ENCODE results near the gene FEV. TPM values are rescaled to one million over a fixed set of nuclear protein-coding genes. Genes with fewer than 3 reads are reported as not detected.

The FEV gene
- total RNA-seq, 2 donors from 2014 or later = 1.8 to 25.9 TPM

DNA sequence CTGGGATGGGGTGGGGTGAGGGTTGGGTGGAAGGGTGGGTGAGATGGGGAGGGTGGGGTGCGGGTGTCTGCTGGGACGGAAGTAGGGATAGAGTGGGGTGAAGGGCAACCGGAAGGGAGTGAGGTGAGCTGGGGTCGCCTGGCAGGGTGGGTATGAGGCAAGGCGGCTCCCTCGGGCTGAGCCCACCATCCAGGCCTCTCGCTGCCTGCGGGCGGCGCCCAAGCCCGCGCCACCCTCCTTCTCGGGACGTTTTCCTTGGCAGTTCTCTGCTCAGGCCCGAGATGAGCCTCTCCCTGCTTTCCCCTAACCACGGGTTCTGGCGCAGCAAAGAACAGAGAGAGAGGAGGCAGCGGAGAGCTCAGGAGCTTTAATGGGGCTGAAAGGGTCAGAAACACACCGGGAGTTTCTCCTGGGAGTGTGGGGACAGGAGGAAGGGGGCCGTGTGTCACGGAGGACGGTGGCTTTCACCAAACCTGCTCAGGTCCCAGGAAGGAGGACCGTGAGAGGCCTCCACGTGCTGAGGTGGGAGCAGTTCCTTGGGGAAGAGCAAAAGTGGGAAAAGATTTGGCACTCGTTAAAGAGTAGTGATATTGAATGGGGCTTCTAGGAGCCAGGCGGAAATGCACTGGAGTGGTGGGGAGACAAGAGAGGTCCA lies 4.1 kb downstream of the FEV start:
- no peak for DNase-seq (ENCODE audit: low spot score)
- H3K27me3 ChIP-seq (replicated peaks; ENCODE audit: insufficient read depth) = peaks cover 17% of the 10 kb centered on the region
- peaks cover 4% of the 10 kb centered on the region for H3K4me1 ChIP-seq (replicated peaks)
- no peak overlapping the region for H3K27ac ChIP-seq
- TF ChIP-seq, protein P1, sequence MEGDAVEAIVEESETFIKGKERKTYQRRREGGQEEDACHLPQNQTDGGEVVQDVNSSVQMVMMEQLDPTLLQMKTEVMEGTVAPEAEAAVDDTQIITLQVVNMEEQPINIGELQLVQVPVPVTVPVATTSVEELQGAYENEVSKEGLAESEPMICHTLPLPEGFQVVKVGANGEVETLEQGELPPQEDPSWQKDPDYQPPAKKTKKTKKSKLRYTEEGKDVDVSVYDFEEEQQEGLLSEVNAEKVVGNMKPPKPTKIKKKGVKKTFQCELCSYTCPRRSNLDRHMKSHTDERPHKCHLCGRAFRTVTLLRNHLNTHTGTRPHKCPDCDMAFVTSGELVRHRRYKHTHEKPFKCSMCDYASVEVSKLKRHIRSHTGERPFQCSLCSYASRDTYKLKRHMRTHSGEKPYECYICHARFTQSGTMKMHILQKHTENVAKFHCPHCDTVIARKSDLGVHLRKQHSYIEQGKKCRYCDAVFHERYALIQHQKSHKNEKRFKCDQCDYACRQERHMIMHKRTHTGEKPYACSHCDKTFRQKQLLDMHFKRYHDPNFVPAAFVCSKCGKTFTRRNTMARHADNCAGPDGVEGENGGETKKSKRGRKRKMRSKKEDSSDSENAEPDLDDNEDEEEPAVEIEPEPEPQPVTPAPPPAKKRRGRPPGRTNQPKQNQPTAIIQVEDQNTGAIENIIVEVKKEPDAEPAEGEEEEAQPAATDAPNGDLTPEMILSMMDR (IDR thresholded peaks at IDR 0.05) = no peak
- no peak for TF ChIP-seq POLR2A (IDR thresholded peaks at IDR 0.05)
- TF ChIP-seq POLR2AphosphoS5 (IDR thresholded peaks at IDR 0.05) = no peak
- H3K4me3 ChIP-seq = peak overlapping the region in 1 of 2 donors; percentile 22
- no peaks in the 10 kb centered on the region for H3K36me3 ChIP-seq
- intact Hi-C loops (cut with DNase I) = no loop called here
- WGBS = 13% methylated on average over 26 of the region's 26 CpGs
- H3K9me3 ChIP-seq = no peaks in the 10 kb centered on the region

DNA sequence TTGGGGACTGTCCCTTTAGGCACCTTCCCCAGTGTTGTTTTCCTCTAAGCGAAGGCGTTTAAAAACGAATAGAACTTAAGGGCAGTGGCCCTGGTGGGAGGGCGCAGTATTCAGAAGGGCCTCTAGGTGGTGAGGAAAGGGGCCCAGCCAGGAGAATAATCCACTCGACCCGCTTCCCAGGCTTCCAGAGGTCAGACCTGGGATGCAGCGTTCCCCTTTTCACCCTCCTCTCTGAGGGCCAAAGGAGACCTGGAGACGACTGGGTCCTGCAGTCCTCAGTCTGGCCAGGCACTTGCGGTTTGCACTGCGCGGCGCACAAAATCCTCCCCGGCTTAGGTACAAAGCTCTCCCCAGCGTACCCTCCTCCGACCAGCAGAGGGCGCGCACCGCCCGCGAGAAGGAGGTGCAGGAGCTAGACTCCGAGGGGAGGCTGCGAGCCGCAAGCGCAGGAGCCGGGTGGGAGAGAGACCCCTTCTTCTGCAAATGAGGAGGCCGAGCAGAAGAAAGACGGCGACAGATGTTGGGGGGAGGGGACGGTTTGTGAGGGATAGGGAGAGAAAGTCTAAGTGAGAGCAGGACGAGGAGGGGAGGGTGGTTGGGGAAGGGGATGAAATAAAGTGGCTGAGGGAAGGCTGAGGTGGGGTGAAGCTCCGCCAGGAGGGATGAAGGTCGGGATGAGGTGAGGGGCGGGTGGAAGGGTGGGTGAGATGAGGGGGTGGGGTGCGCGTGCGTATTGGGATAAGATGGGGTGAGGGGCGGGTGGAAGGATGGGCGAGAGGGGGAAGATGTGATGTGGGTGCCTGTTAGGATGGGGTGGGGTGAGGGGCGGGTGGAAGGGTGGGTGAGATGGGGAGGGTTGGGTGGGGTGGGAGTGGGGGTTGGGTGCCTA lies 4.9 kb downstream of the FEV start:
- no peaks in the 10 kb centered on the region for H3K36me3 ChIP-seq
- H3K4me1 ChIP-seq (replicated peaks) = peaks cover 4% of the 10 kb centered on the region
- no peak overlapping the region for H3K27ac ChIP-seq
- H3K4me3 ChIP-seq = no peak overlapping the region
- TF ChIP-seq POLR2AphosphoS5 (IDR thresholded peaks at IDR 0.05) = peak; percentile 48
- TF ChIP-seq, protein P1 (IDR thresholded peaks at IDR 0.05) = peak; percentile 79 to 89 (median 88)
- TF ChIP-seq POLR2A (IDR thresholded peaks at IDR 0.05) = no peak
- peaks cover 17% of the 10 kb centered on the region for H3K27me3 ChIP-seq (replicated peaks; ENCODE audit: insufficient read depth)
- 2% methylated on average over 39 of the region's 39 CpGs for WGBS
- peak; percentile 77 for DNase-seq (ENCODE audit: low spot score)
- intact Hi-C loops (cut with DNase I) = no loop called here
- no peaks in the 10 kb centered on the region for H3K9me3 ChIP-seq

GRCh38 chr2:218975060-218975777 lies 9.8 kb downstream of the FEV start:
- 67% methylated on average over 4 of the region's 4 CpGs for WGBS
- H3K27ac ChIP-seq = no peak overlapping the region

DNA sequence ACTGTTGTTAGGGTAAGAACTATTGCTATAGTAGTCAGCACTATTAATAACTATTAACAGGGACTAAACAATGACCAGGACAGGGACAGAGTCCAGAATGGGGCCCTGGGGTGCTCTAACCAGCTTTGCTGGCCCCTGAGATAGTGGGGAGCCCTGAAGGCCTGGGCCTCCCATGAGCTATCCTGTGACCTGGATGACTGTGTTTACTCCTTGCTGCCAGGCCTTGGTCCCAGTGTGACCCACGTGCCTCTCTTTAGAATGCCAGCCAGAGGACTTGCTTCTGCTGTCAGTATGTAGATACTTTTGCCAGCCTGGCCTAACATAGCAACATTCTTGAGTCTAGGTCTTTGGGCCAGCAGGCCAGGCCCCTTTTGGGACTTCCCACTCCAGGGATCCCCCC lies 14.1 kb downstream of the FEV start:
- Histone ChIP-seq H3K9me3 (no peaks in the 10 kb centered on the region), H3K4me1 (replicated peaks) (no peaks in the 10 kb centered on the region), H3K27me3 (replicated peaks; ENCODE audit: insufficient read depth) (no peaks in the 10 kb centered on the region), H3K4me3 (no peak overlapping the region), H3K36me3 (no peaks in the 10 kb centered on the region), H3K27ac (no peak overlapping the region)
- intact Hi-C loops (cut with DNase I) = no loop called here
- 29% methylated on average over 1 of the region's 1 CpG for WGBS
- TF ChIP-seq POLR2A (IDR thresholded peaks at IDR 0.05) (no peak), POLR2AphosphoS5 (IDR thresholded peaks at IDR 0.05) (no peak)
- TF ChIP-seq, protein P1 (IDR thresholded peaks at IDR 0.05) = no peak
- no peak for DNase-seq (ENCODE audit: low spot score)

More at GRCh38 chr2:218975060-218975777, 9.8 kb downstream of the FEV start:
- no peaks in the 10 kb centered on the region for H3K9me3 ChIP-seq
- no peak overlapping the region for H3K4me3 ChIP-seq
- H3K36me3 ChIP-seq = no peaks in the 10 kb centered on the region
- TF ChIP-seq, protein P1 (IDR thresholded peaks at IDR 0.05) = no peak
- peak; percentile 42 for TF ChIP-seq POLR2AphosphoS5 (IDR thresholded peaks at IDR 0.05)
- TF ChIP-seq POLR2A (IDR thresholded peaks at IDR 0.05) = no peak
- H3K4me1 ChIP-seq (replicated peaks) = peaks cover 4% of the 10 kb centered on the region
- intact Hi-C loops (cut with DNase I) = no loop called here
- DNase-seq (ENCODE audit: low spot score) = no peak
- H3K27me3 ChIP-seq (replicated peaks; ENCODE audit: insufficient read depth) = no peaks in the 10 kb centered on the region

Measured in prostate gland (tissue), 2 donors.